ENCODE measurements around the gene WDR5B.
"Not testable (repeated sequence)": the region's sequence is repeated elsewhere in the genome, so short reads cannot be mapped to it uniquely, and the experiment has no call there.

WDR5B gene

GRCh38 chr3:122415762-122416654 is at the start of gene WDR5B:
Gene WDR5B (minus strand): TSS chr3:122416062. CDS start chr3:122415528, 534 bp downstream.
- DNase-seq (ENCODE audit: extremely low spot score, insufficient read length, low read depth), result peak; percentile 90
- FAIRE-seq, result peak; percentile 98

GRCh38 chr3:122464659-122465058 is 48.8 kb upstream of the WDR5B start:
- no peak for DNase-seq (ENCODE audit: extremely low spot score, insufficient read length, low read depth)
- FAIRE-seq, result no peak

- DNase-seq (ENCODE audit: extremely low spot score, insufficient read length, low read depth) (no peak), FAIRE-seq (no peak)
Observed at GRCh38 chr3:122462406-122462805, 46.5 kb upstream of the WDR5B start.

GRCh38 chr3:122461806-122462205 is 45.9 kb upstream of the WDR5B start:
- FAIRE-seq (no peak), DNase-seq (ENCODE audit: extremely low spot score, insufficient read length, low read depth) (no peak)

GRCh38 chr3:122458992-122459391 is 43.1 kb upstream of the WDR5B start:
- DNase-seq (ENCODE audit: extremely low spot score, insufficient read length, low read depth), result no peak
- peak; percentile 63 for FAIRE-seq

GRCh38 chr3:122457706-122458105 is 41.8 kb upstream of the WDR5B start:
- FAIRE-seq (no peak), DNase-seq (ENCODE audit: extremely low spot score, insufficient read length, low read depth) (no peak)

GRCh38 chr3:122456074-122456473 is 40.2 kb upstream of the WDR5B start:
- FAIRE-seq (no peak), DNase-seq (ENCODE audit: extremely low spot score, insufficient read length, low read depth) (no peak)

GRCh38 chr3:122451371-122451770 is 35.5 kb upstream of the WDR5B start:
- DNase-seq (ENCODE audit: extremely low spot score, insufficient read length, low read depth) (no peak), FAIRE-seq (no peak)

- FAIRE-seq; DNase-seq (ENCODE audit: extremely low spot score, insufficient read length, low read depth): not testable (repeated sequence)
Observed at GRCh38 chr3:122448218-122448617, 32.4 kb upstream of the WDR5B start.

GRCh38 chr3:122444491-122444887 is 28.6 kb upstream of the WDR5B start:
- DNase-seq (ENCODE audit: extremely low spot score, insufficient read length, low read depth); FAIRE-seq: not testable (repeated sequence)

GRCh38 chr3:122443762-122444490 is 28.1 kb upstream of the WDR5B start:
- DNase-seq (ENCODE audit: extremely low spot score, insufficient read length, low read depth); FAIRE-seq: not testable (repeated sequence)

GRCh38 chr3:122443090-122443489 is 27.2 kb upstream of the WDR5B start:
- FAIRE-seq, result no peak

GRCh38 chr3:122435950-122436349 is 20.1 kb upstream of the WDR5B start:
- no peak for FAIRE-seq

More at GRCh38 chr3:122443090-122443489, 27.2 kb upstream of the WDR5B start:
- no peak for DNase-seq (ENCODE audit: extremely low spot score, insufficient read length, low read depth)

GRCh38 chr3:122430371-122430770 is 14.5 kb upstream of the WDR5B start:
- no peak for DNase-seq (ENCODE audit: extremely low spot score, insufficient read length, low read depth)
- FAIRE-seq, result peak; percentile 12

More at GRCh38 chr3:122435950-122436349, 20.1 kb upstream of the WDR5B start:
- DNase-seq (ENCODE audit: extremely low spot score, insufficient read length, low read depth), result no peak

GRCh38 chr3:122427857-122428471 is 12.1 kb upstream of the WDR5B start:
- FAIRE-seq (no peak), DNase-seq (ENCODE audit: extremely low spot score, insufficient read length, low read depth) (no peak)

- DNase-seq (ENCODE audit: extremely low spot score, insufficient read length, low read depth) (no peak), FAIRE-seq (no peak)
Observed at GRCh38 chr3:122421836-122422235, 6.0 kb upstream of the WDR5B start.

GRCh38 chr3:122421101-122421500 is 5.2 kb upstream of the WDR5B start:
- no peak for FAIRE-seq
- DNase-seq (ENCODE audit: extremely low spot score, insufficient read length, low read depth), result no peak

- no peak for FAIRE-seq
- DNase-seq (ENCODE audit: extremely low spot score, insufficient read length, low read depth), result no peak
Observed at GRCh38 chr3:122416966-122417365, 1.1 kb upstream of the WDR5B start.

- FAIRE-seq (no peak), DNase-seq (ENCODE audit: extremely low spot score, insufficient read length, low read depth) (peak; percentile 43)
Observed at GRCh38 chr3:122415104-122415744, 638 bp downstream of the WDR5B start.

- FAIRE-seq, result no peak
- no peak for DNase-seq (ENCODE audit: extremely low spot score, insufficient read length, low read depth)
Observed at GRCh38 chr3:122414391-122414790, 1.5 kb downstream of the WDR5B start.
